A549 (cell line): ENCODE measurements around the gene CREB1. TPM values are rescaled to one million over a fixed set of nuclear protein-coding genes. Genes with fewer than 3 reads are reported as not detected.

Experiments
- ATAC-seq, 2 experiments: fragments of 200-7000 bp in 1 of 2; fragments of >200 bp in 1 of 2; cut with Nextera tagmentation in 1 of 2; cut with Tn5 transposase in 1 of 2; 3 replicates each; pipeline versions ENCODE4 v1.8.0 to v1.9.1; 2018 to 2020; ENCODE audit warnings: mild to moderate bottlenecking in 1 of 2, moderate library complexity in 1 of 2
- CTCF ChIA-PET: fragments of 300-600 bp; sonication (Branson Sonifier 250); formaldehyde crosslinking; extraction: SDS; loops from one replicate; lab custom pipeline; 2021; ENCODE audit warnings: antibody characterized with exemption, inconsistent platforms; lab: Yijun Ruan, JAX
- POLR2A ChIA-PET: fragments of 350-600 bp; formaldehyde crosslinking; extraction: SDS; loops from one replicate; lab custom pipeline; 2021; ENCODE audit warnings: antibody characterized with exemption, inconsistent platforms; lab: Yijun Ruan, JAX
- DNase-seq, 2 experiments: peaks; one replicate each; pipeline versions ENCODE4 v3.0.0 to v3.0.0-alpha.2; 2011 to 2016; ENCODE audit warnings: low read depth in 1 of 2, low spot score in 1 of 2
- FAIRE-seq: peaks from 2 replicates; lab custom pipeline; 2011; peaks lifted over from hg19 to GRCh38; lab: Jason Lieb, UNC
- H3K27ac ChIP-seq, 2 experiments: fragments of >200 bp; sonication (Bioruptor Twin); formaldehyde crosslinking; 3 replicates each; pipeline ENCODE4 v1.5.1; 2016 to 2017
- H3K4me1 ChIP-seq: fragments of >200 bp; sonication (Bioruptor Twin); formaldehyde crosslinking; 3 replicates; pipeline ENCODE4 v1.6.1; 2016
- H3K4me2 ChIP-seq: fragments of >200 bp; sonication (Bioruptor Twin); formaldehyde crosslinking; 3 replicates; pipeline ENCODE4 v1.6.1; 2016
- H3K4me3 ChIP-seq: fragments of >200 bp; sonication (Bioruptor Twin); formaldehyde crosslinking; 3 replicates; pipeline ENCODE4 v1.5.1; 2016
- H3K9me3 ChIP-seq: fragments of >200 bp; sonication (Bioruptor Twin); formaldehyde crosslinking; 3 replicates; pipeline ENCODE4 v1.6.1; 2016
- BCL3 ChIP-seq: fragments of >200 bp; sonication (Bioruptor Twin); formaldehyde crosslinking; IDR thresholded peaks from 3 replicates; pipeline ENCODE4 v1.6.1; 2016
- BHLHE40 ChIP-seq: IDR thresholded peaks from 2 replicates; pipeline ENCODE4 v1.6.1; 2012; ENCODE audit warnings: low read depth, low read length, inconsistent platforms
- CBX2 ChIP-seq: fragments of 200-600 bp; sonication (generic); IDR thresholded peaks from 2 replicates; pipeline ENCODE4 v1.6.1; 2016; ENCODE audit warnings: low read depth, mild to moderate bottlenecking, borderline replicate concordance
- CHD2 ChIP-seq: fragments of 150-350 bp; IDR thresholded peaks from 2 replicates; pipeline ENCODE4 v1.6.1; 2014; ENCODE audit warnings: low read length; ENCODE audit not compliant: partially characterized antibody
- ESRRA ChIP-seq: fragments of 150-350 bp; IDR thresholded peaks from 2 replicates; pipeline ENCODE4 v1.6.1; 2014; ENCODE audit warnings: mild to moderate bottlenecking, low read length, borderline replicate concordance
- FOSB ChIP-seq: fragments of 250-450 bp; sonication (Bioruptor Pico); IDR thresholded peaks from 2 replicates; pipeline ENCODE4 v1.5.0; 2020; ENCODE audit warnings: mild to moderate bottlenecking, moderate library complexity
- FOSL2 ChIP-seq, 2 experiments: fragments of 450-650 bp in 1 of 2; fragments of >200 bp in 1 of 2; sonication (Bioruptor Twin) in 1 of 2; formaldehyde crosslinking; IDR thresholded peaks; 2 replicates each; pipeline versions ENCODE4 v1.5.0 to v1.6.1; 2016 to 2020; ENCODE audit warnings: mild to moderate bottlenecking in 1 of 2, moderate library complexity in 1 of 2
- GATA3 ChIP-seq: IDR thresholded peaks from 2 replicates; pipeline ENCODE4 v1.6.1; 2012; ENCODE audit warnings: borderline replicate concordance
- HDAC2 ChIP-seq: fragments of 200-600 bp; sonication (generic); IDR thresholded peaks from 2 replicates; pipeline ENCODE4 v1.6.1; 2016
- HES2 ChIP-seq: fragments of >200 bp; sonication (Bioruptor Twin); formaldehyde crosslinking; IDR thresholded peaks from 2 replicates; pipeline ENCODE4 v1.6.1; 2016
- HEYL ChIP-seq: fragments of 250-450 bp; sonication (Bioruptor Pico); IDR thresholded peaks from 2 replicates; pipeline ENCODE4 v1.8.0; 2021; ENCODE audit warnings: mild to moderate bottlenecking, moderate library complexity
- HMGXB4 ChIP-seq: fragments of 250-450 bp; sonication (Bioruptor Pico); IDR thresholded peaks from 2 replicates; pipeline ENCODE4 v1.5.0; 2021; ENCODE audit warnings: mild to moderate bottlenecking, moderate library complexity, borderline replicate concordance
- JUNB ChIP-seq: fragments of >200 bp; sonication (Bioruptor Twin); formaldehyde crosslinking; IDR thresholded peaks from 2 replicates; pipeline ENCODE4 v1.6.1; 2016
- MAZ ChIP-seq: fragments of 150-350 bp; IDR thresholded peaks from 2 replicates; pipeline ENCODE4 v1.6.1; 2014; ENCODE audit warnings: antibody characterized with exemption, low read depth, low read length, borderline replicate concordance
- MYC ChIP-seq: IDR thresholded peaks from 2 replicates; pipeline ENCODE4 v1.6.1; 2012; ENCODE audit warnings: mild to moderate bottlenecking, inconsistent platforms, low read length, improper control_type of control experiment, borderline replicate concordance
- NFE2L2 ChIP-seq: fragments of 150-350 bp; conservative IDR thresholded peaks from 2 replicates; pipeline ENCODE4 v1.6.1; 2014; ENCODE audit warnings: low read length
- NPAS2 ChIP-seq: fragments of 250-450 bp; sonication (Bioruptor Pico); IDR thresholded peaks from 2 replicates; pipeline ENCODE4 v1.8.0; 2022; ENCODE audit warnings: mild to moderate bottlenecking, moderate library complexity, borderline replicate concordance
- POLR2A ChIP-seq: IDR thresholded peaks from 2 replicates; pipeline ENCODE4 v1.6.1; 2012; ENCODE audit warnings: mild to moderate bottlenecking, low read length
- RAD21 ChIP-seq, 2 experiments: fragments of >200 bp in 1 of 2; sonication (Bioruptor Twin) in 1 of 2; formaldehyde crosslinking in 1 of 2; IDR thresholded peaks in 1 of 2; conservative IDR thresholded peaks in 1 of 2; 2 replicates in 1 of 2; 3 replicates in 1 of 2; pipeline ENCODE4 v1.6.1; 2012 to 2018; ENCODE audit warnings: inconsistent platforms in 1 of 2
- RARB ChIP-seq: fragments of 250-450 bp; sonication (Bioruptor Pico); IDR thresholded peaks from 2 replicates; pipeline ENCODE4 v1.8.0; 2021; ENCODE audit warnings: mild to moderate bottlenecking, moderate library complexity
- RCOR1 ChIP-seq: fragments of 150-350 bp; IDR thresholded peaks from 2 replicates; pipeline ENCODE4 v1.6.1; 2014; ENCODE audit warnings: antibody characterized with exemption, low read length, low read depth
- RFX5 ChIP-seq: fragments of 450-650 bp; IDR thresholded peaks from 2 replicates; pipeline ENCODE4 v1.7.1; 2014; ENCODE audit warnings: antibody characterized with exemption, mild to moderate bottlenecking, moderate library complexity
- RNF2 ChIP-seq: fragments of 200-600 bp; sonication (generic); IDR thresholded peaks from 2 replicates; pipeline ENCODE4 v1.6.1; 2016; ENCODE audit warnings: low read depth, mild to moderate bottlenecking, antibody characterized with exemption, moderate library complexity, borderline replicate concordance
- SMC3 ChIP-seq: fragments of >200 bp; sonication (Bioruptor Twin); formaldehyde crosslinking; IDR thresholded peaks from 3 replicates; pipeline ENCODE4 v1.6.1; 2018; ENCODE audit warnings: inconsistent platforms
- SREBF2 ChIP-seq: fragments of 450-650 bp; IDR thresholded peaks from 2 replicates; pipeline ENCODE4 v1.6.1; 2014; ENCODE audit warnings: mild to moderate bottlenecking, moderate library complexity
- USF2 ChIP-seq: fragments of 450-650 bp; IDR thresholded peaks from 2 replicates; pipeline ENCODE4 v1.6.1; 2014; ENCODE audit warnings: antibody characterized with exemption
- ZC3H11A ChIP-seq: fragments of 450-650 bp; IDR thresholded peaks from 2 replicates; pipeline ENCODE4 v1.6.1; 2014; ENCODE audit warnings: antibody characterized with exemption, mild to moderate bottlenecking
- WGBS: methylation state at CpG from one replicate; pipeline ENCODE4 v1.1.6; 2017; ENCODE audit errors: missing lambda C conversion rate; 5-methylcytosine and 5-hydroxymethylcytosine counted together
- polyA plus RNA-seq, 4 experiments: library from polyadenylated mRNA; depleted of rRNA in 3 of 4; stranded (reverse); fragments of >200 nt; fragmentation: RNase III in 1 of 4; extraction: RNeasy Plus Mini Kit Qiagen cat#74134 plus additional on column Dnase treatment in 1 of 4; gene quantifications; 2 replicates in 3 of 4; 3 replicates in 1 of 4; pipeline ENCODE4 v1.2.3, GENCODE V29; 2011 to 2017

CREB1 gene
- polyA plus RNA-seq, 2 of the 4 experiments (the other 2 are of a cell fraction) = 14.3 to 42.5 TPM

- POLR2A ChIA-PET = no interaction called here
- CTCF ChIA-PET = interaction anchor here (0.9 to 1.5 kb wide), 3 partner anchors 141 to 684 kb away, joined by 3 to 4 read pairs (median 3); no protein-coding TSS in a partner anchor
- Histone ChIP-seq H3K4me1 (peaks cover 35% of the 10 kb centered on the region), H3K4me3 (no peak overlapping the region), H3K9me3 (no peaks in the 10 kb centered on the region), H3K4me2 (no peak overlapping the region), H3K27ac (0 out of 6 replicates have a peak overlapping the region, but pooled peaks of 1 of the 2 experiments have one; percentile 16)
- ATAC-seq (no peak), DNase-seq (no peak), FAIRE-seq (no peak)
- no peak for TF ChIP-seq HMGXB4 (CRISPR knock-in tag)
- no peak for TF ChIP-seq SMC3
- no peak for TF ChIP-seq RNF2
- no peak for TF ChIP-seq RARB (CRISPR knock-in tag)
- no peak for TF ChIP-seq FOSB
- TF ChIP-seq MAZ = no peak
- no peak for TF ChIP-seq CHD2
- TF ChIP-seq ZC3H11A = no peak
- no peak for TF ChIP-seq RCOR1
- no peak for TF ChIP-seq NFE2L2
- TF ChIP-seq NPAS2 (CRISPR knock-in tag) = no peak
- WGBS = 75% methylated on average over 10 of the region's 10 CpGs
These were observed 45.0 kb upstream of the CREB1 start for GRCh38 chr2:207484444-207485391.

GRCh38 chr2:207487650-207488311 lies 42.0 kb upstream of the CREB1 start:
- ATAC-seq (peak; percentile 95 to 98), FAIRE-seq (no peak), DNase-seq (peak; percentile 21 to 63)
- TF ChIP-seq MYC = no peak
- no peak for TF ChIP-seq SREBF2
- TF ChIP-seq ESRRA = no peak
- no peak for TF ChIP-seq RFX5
- peak; percentile 30 to 32; a peak in 2 of 5 replicates for TF ChIP-seq RAD21 (conservative IDR thresholded peaks at IDR 0.05 in 1 of 2, IDR thresholded peaks at IDR 0.05 in 1 of 2)
- TF ChIP-seq FOSL2 (IDR thresholded peaks at IDR 0.05) = peak; percentile 45
- peak; percentile 79 for TF ChIP-seq FOSL2 (CRISPR knock-in tag; IDR thresholded peaks at IDR 0.05)
- TF ChIP-seq USF2 = no peak
- TF ChIP-seq CBX2 = no peak
- 0 out of 2 replicates have a peak, but pooled peaks have one; percentile 27 for TF ChIP-seq JUNB
- no peak for TF ChIP-seq BCL3
- no peak for TF ChIP-seq NPAS2 (CRISPR knock-in tag)
- no peak for TF ChIP-seq ZC3H11A
- TF ChIP-seq HES2 = no peak
- no peak for TF ChIP-seq SMC3
- TF ChIP-seq GATA3 = no peak; the same call in 1 of the 2 replicates
- no peak for TF ChIP-seq HMGXB4 (CRISPR knock-in tag)
- TF ChIP-seq POLR2A = no peak
- no peak for TF ChIP-seq BHLHE40
- TF ChIP-seq RNF2 = no peak
- no peak for TF ChIP-seq HEYL (CRISPR knock-in tag)
- no peak for TF ChIP-seq HDAC2
- peak overlapping the region; percentile 72 to 75 for H3K27ac ChIP-seq
- ChIA-PET CTCF (interaction anchor here (0.8 to 1.4 kb wide), 2 partner anchors 47 to 138 kb away, joined by 3 read pairs; no protein-coding TSS in a partner anchor), POLR2A (interaction anchor here (0.6 to 1.1 kb wide), 2 partner anchors 33 to 43 kb away, joined by 3 read pairs; no protein-coding TSS in a partner anchor)
- H3K9me3 ChIP-seq = no peaks in the 10 kb centered on the region
- H3K4me3 ChIP-seq = no peak overlapping the region
- peak overlapping the region; percentile 57 for H3K4me2 ChIP-seq
- peaks cover 22% of the 10 kb centered on the region for H3K4me1 ChIP-seq
- WGBS = 11% methylated on average over 3 of the region's 5 CpGs
